ENCODE data around the gene PDZD4.

The PDZD4 gene

GRCh38 chrX:153780678-153781427 lies 49.5 kb downstream of the PDZD4 start, which contains the start of gene SRPK3:
Gene SRPK3, plus strand, starts transcription at chrX:153781041. Its CDS starts 46 bp downstream, at chrX:153781087.
- Histone ChIP-seq H3K27ac (no peak within 1 kb of the TSS), H3K4me1 (ENCODE audit: low read depth, poor library complexity, severe bottlenecking) (no peaks in the 10 kb centered on the region), H2AFZ (ENCODE audit: low read depth) (no peak within 1 kb of the TSS), H3K36me3 (ENCODE audit: insufficient read depth) (no peaks in the 10 kb centered on the region), H3K9ac (no peak within 1 kb of the TSS), H3K79me2 (ENCODE audit: insufficient read depth, low read depth) (no peaks in the 10 kb centered on the region), H3K4me3 (IDR thresholded peaks at IDR 0.05; ENCODE audit: insufficient read depth, low read depth, low read length) (no peak within 1 kb of the TSS), H4K20me1 (ENCODE audit: insufficient read depth) (no peaks in the 10 kb centered on the region), H3K4me2 (no peak within 1 kb of the TSS), H3K27me3 (ENCODE audit: insufficient read depth, low read depth) (peaks cover 6% of the 10 kb centered on the region; the same call in 1 of the 2 replicates)
- TF ChIP-seq CTCF (conservative IDR thresholded peaks at IDR 0.05; ENCODE audit: low read depth, low read length), result no peak

GRCh38 chrX:153779891-153780677 lies 50.3 kb downstream of the PDZD4 start:
- Histone ChIP-seq H3K27ac (no peak overlapping the region), H3K4me2 (no peak overlapping the region), H3K9ac (no peak overlapping the region)

GRCh38 chrX:153778684-153779101 lies 51.7 kb downstream of the PDZD4 start:
- Histone ChIP-seq H3K36me3 (ENCODE audit: insufficient read depth) (no peaks in the 10 kb centered on the region), H4K20me1 (ENCODE audit: insufficient read depth) (no peaks in the 10 kb centered on the region), H3K4me2 (no peak overlapping the region), H3K9ac (no peak overlapping the region), H3K4me3 (IDR thresholded peaks at IDR 0.05; ENCODE audit: insufficient read depth, low read depth, low read length) (no peak overlapping the region), H2AFZ (ENCODE audit: low read depth) (no peak overlapping the region), H3K4me1 (ENCODE audit: low read depth, poor library complexity, severe bottlenecking) (no peaks in the 10 kb centered on the region), H3K79me2 (ENCODE audit: insufficient read depth, low read depth) (no peaks in the 10 kb centered on the region), H3K27ac (no peak overlapping the region), H3K27me3 (ENCODE audit: insufficient read depth, low read depth) (peaks cover 6% of the 10 kb centered on the region; the same call in 1 of the 2 replicates)
- no peak for TF ChIP-seq CTCF (conservative IDR thresholded peaks at IDR 0.05; ENCODE audit: low read depth, low read length)

More at GRCh38 chrX:153779891-153780677, 50.3 kb downstream of the PDZD4 start:
- H3K36me3 ChIP-seq (ENCODE audit: insufficient read depth), result no peaks in the 10 kb centered on the region
- H3K79me2 ChIP-seq (ENCODE audit: insufficient read depth, low read depth), result no peaks in the 10 kb centered on the region
- no peak for TF ChIP-seq CTCF (conservative IDR thresholded peaks at IDR 0.05; ENCODE audit: low read depth, low read length)
- H4K20me1 ChIP-seq (ENCODE audit: insufficient read depth), result no peaks in the 10 kb centered on the region
- no peak overlapping the region for H3K4me3 ChIP-seq (IDR thresholded peaks at IDR 0.05; ENCODE audit: insufficient read depth, low read depth, low read length)
- H2AFZ ChIP-seq (ENCODE audit: low read depth), result no peak overlapping the region
- H3K4me1 ChIP-seq (ENCODE audit: low read depth, poor library complexity, severe bottlenecking), result no peaks in the 10 kb centered on the region
- H3K27me3 ChIP-seq (ENCODE audit: insufficient read depth, low read depth), result peaks cover 6% of the 10 kb centered on the region; the same call in 1 of the 2 replicates

GRCh38 chrX:153778181-153778580 lies 52.2 kb downstream of the PDZD4 start:
- peaks cover 6% of the 10 kb centered on the region; the same call in 1 of the 2 replicates for H3K27me3 ChIP-seq (ENCODE audit: insufficient read depth, low read depth)
- no peaks in the 10 kb centered on the region for H3K4me1 ChIP-seq (ENCODE audit: low read depth, poor library complexity, severe bottlenecking)
- H3K4me2 ChIP-seq, result no peak overlapping the region
- no peak overlapping the region for H2AFZ ChIP-seq (ENCODE audit: low read depth)
- no peaks in the 10 kb centered on the region for H3K79me2 ChIP-seq (ENCODE audit: insufficient read depth, low read depth)
- no peak overlapping the region for H3K27ac ChIP-seq
- no peak overlapping the region for H3K4me3 ChIP-seq (IDR thresholded peaks at IDR 0.05; ENCODE audit: insufficient read depth, low read depth, low read length)
- no peaks in the 10 kb centered on the region for H3K36me3 ChIP-seq (ENCODE audit: insufficient read depth)
- H3K9ac ChIP-seq, result no peak overlapping the region
- TF ChIP-seq CTCF (conservative IDR thresholded peaks at IDR 0.05; ENCODE audit: low read depth, low read length), result no peak
- no peaks in the 10 kb centered on the region for H4K20me1 ChIP-seq (ENCODE audit: insufficient read depth)

Data from KMS-11 (cell line).